B cell (primary cell): ENCODE measurements around the gene AMBN. TPM values are rescaled to one million over a fixed set of nuclear protein-coding genes. Genes with fewer than 3 reads are reported as not detected.

Experiments used
- ATAC-seq: fragments of 200-7000 bp; cut with Tn5 transposase; one replicate; pipeline ENCODE4 v1.10.0; 2021; ENCODE audit warnings: low read depth, mild to moderate bottlenecking, moderate number of reproducible peaks, moderate library complexity
- CTCF ChIA-PET: fragments of 350-600 bp; sonication (Branson Sonifier 250); formaldehyde crosslinking; loops from one replicate; lab custom pipeline; 2021; ENCODE audit warnings: antibody characterized with exemption, inconsistent platforms; lab: Charles Lee
- POLR2A ChIA-PET: fragments of 350-600 bp; sonication (Branson Sonifier 250); formaldehyde crosslinking; loops from one replicate; lab custom pipeline; 2021; ENCODE audit warnings: antibody characterized with exemption; lab: Charles Lee
- DNase-seq: peaks from one replicate; pipeline ENCODE4 v3.0.0; 2013
- H2AFZ ChIP-seq: 2 replicates; pipeline ENCODE4 v1.6.1; 2012; ENCODE audit warnings: mild to moderate bottlenecking, low read depth, low read length; ENCODE audit not compliant: insufficient read depth, poor library complexity, severe bottlenecking
- H3K27ac ChIP-seq, 2 donors: 1 replicate in 1 of 2; 2 replicates in 1 of 2; pipeline ENCODE4 v1.5.1; 2012 to 2013; ENCODE audit warnings: low read length in 2 of 2, mild to moderate bottlenecking in 2 of 2, moderate library complexity in 1 of 2
- H3K27me3 ChIP-seq, 4 experiments: fragments of 200-600 bp in 1 of 4; sonication (generic) in 1 of 4; replicated peaks in 1 of 4; 1 replicate in 2 of 4; 2 replicates in 2 of 4; pipeline versions ENCODE4 v1.6.1 to v1.7.0; 2013 to 2016; ENCODE audit warnings: low read length in 3 of 4, mild to moderate bottlenecking in 2 of 4, mixed read lengths in 1 of 4, moderate library complexity in 1 of 4; ENCODE audit not compliant: insufficient read depth in 4 of 4, control insufficient read depth in 3 of 4; ENCODE audit errors: control extremely low read depth in 1 of 4
- H3K36me3 ChIP-seq, 2 experiments: replicated peaks in 1 of 2; 1 replicate in 1 of 2; 2 replicates in 1 of 2; pipeline versions ENCODE4 v1.6.1 to v1.7.1; 2013; ENCODE audit warnings: low read length in 1 of 2; ENCODE audit not compliant: insufficient read depth in 2 of 2, control insufficient read depth in 1 of 2; ENCODE audit errors: control extremely low read depth in 1 of 2, extremely low read depth in 1 of 2
- H3K4me1 ChIP-seq, 2 donors: fragments of 200-600 bp in 1 of 2; sonication (generic) in 1 of 2; 1 replicate in 1 of 2; 2 replicates in 1 of 2; pipeline versions ENCODE4 v1.5.1 to v1.6.1; 2013 to 2017; ENCODE audit warnings: low read length in 2 of 2; ENCODE audit not compliant: control insufficient read depth in 2 of 2, insufficient read depth in 2 of 2
- H3K4me2 ChIP-seq: replicated peaks from 2 replicates; pipeline ENCODE3; 2012; ENCODE audit warnings: mild to moderate bottlenecking, low read depth, low read length; ENCODE audit not compliant: poor library complexity, severe bottlenecking
- H3K4me3 ChIP-seq, 5 experiments: fragments of 200-600 bp in 1 of 5; sonication (generic) in 1 of 5; 1 replicate in 3 of 5; 2 replicates in 2 of 5; pipeline versions ENCODE4 v1.5.1 to v1.7.0; 2011 to 2016; ENCODE audit warnings: low read length in 4 of 5, mild to moderate bottlenecking in 4 of 5, low read depth in 2 of 5, control low read depth in 1 of 5, moderate library complexity in 1 of 5; ENCODE audit not compliant: insufficient read depth in 1 of 5; ENCODE audit errors: control extremely low read depth in 1 of 5, extremely low read depth in 1 of 5
- H3K79me2 ChIP-seq: fragments of 200-600 bp; sonication (generic); one replicate; pipeline ENCODE4 v1.6.0; 2016; ENCODE audit warnings: low read length; ENCODE audit not compliant: control insufficient read depth, insufficient read depth
- H3K9ac ChIP-seq: fragments of 200-600 bp; sonication (generic); 2 replicates; pipeline ENCODE4 v1.6.1; 2017; ENCODE audit warnings: mild to moderate bottlenecking, low read length, moderate library complexity
- H3K9me3 ChIP-seq, 3 donors: one replicate each; pipeline versions ENCODE4 v1.6.1 to v1.7.1; 2013; ENCODE audit warnings: low read length in 2 of 3; ENCODE audit not compliant: control insufficient read depth in 2 of 3, insufficient read depth in 1 of 3; ENCODE audit errors: control extremely low read depth in 1 of 3
- H4K20me1 ChIP-seq: 2 replicates; pipeline ENCODE4 v1.6.0; 2012; ENCODE audit warnings: mild to moderate bottlenecking, low read length; ENCODE audit not compliant: insufficient read depth, control insufficient read depth, poor library complexity, severe bottlenecking
- H3K27ac Mint-ChIP-seq: one replicate; pipeline ENCODE4 v1.8.0; 2021; ENCODE audit warnings: mixed read lengths
- H3K27me3 Mint-ChIP-seq: one replicate; pipeline ENCODE4 v1.8.0; 2021; ENCODE audit warnings: mixed read lengths
- H3K4me1 Mint-ChIP-seq: one replicate; pipeline ENCODE4 v1.8.0; 2021; ENCODE audit warnings: mixed read lengths
- H3K4me3 Mint-ChIP-seq: one replicate; pipeline ENCODE4 v1.8.0; 2021; ENCODE audit warnings: mixed read lengths
- H3K9me3 Mint-ChIP-seq: one replicate; pipeline ENCODE4 v1.8.0; 2022; ENCODE audit warnings: mixed read lengths; ENCODE audit not compliant: insufficient read depth
- EZH2 ChIP-seq: IDR thresholded peaks from 2 replicates; pipeline ENCODE4 v1.6.1; 2012; ENCODE audit warnings: borderline replicate concordance, low read depth, mild to moderate bottlenecking, moderate library complexity, low read length; ENCODE audit not compliant: insufficient read depth, poor library complexity, severe bottlenecking
- WGBS: methylation state at CpG from one replicate; pipeline ENCODE4 v1.1.5; 2013; ENCODE audit warnings: missing lambda C conversion rate; ENCODE audit not compliant: insufficient coverage; 5-methylcytosine and 5-hydroxymethylcytosine counted together
- intact Hi-C: fragments of 100-400 bp; cut with micrococcal nuclease; formaldehyde crosslinking; loops from one replicate; pipeline ENCODE4 v1.10.0; 2022
- polyA plus RNA-seq: library from polyadenylated mRNA; depleted of rRNA; stranded (reverse); fragments of >200 nt; gene quantifications from 2 replicates; pipeline ENCODE4 v1.2.3, GENCODE V29; 2012
- total RNA-seq, 2 donors: library from RNA; stranded (reverse); fragments of 120-200 nt in 1 of 2; gene quantifications; 1 replicate in 1 of 2; 2 replicates in 1 of 2; pipeline versions ENCODE4 v1.2.3 to v1.2.4, GENCODE V29; 2013 to 2022
- TF ChIP-seq, protein P1 (sequence below): fragments of 200-600 bp; IDR thresholded peaks from one replicate; pipeline ENCODE4 v1.8.0; 2022; ENCODE audit warnings: antibody characterized with exemption, mild to moderate bottlenecking

AMBN gene
- total and polyA plus RNA-seq, 2 donors (not counting 1 experiment from before 2014, with no cell fraction given), result not detected

GRCh38 chr4:70623323-70623722, 31.3 kb downstream of the AMBN start:
- H3K4me3 Mint-ChIP-seq, result no peak overlapping the region
- Histone ChIP-seq H3K9ac (no peak overlapping the region), H3K27ac (no peak overlapping the region), H3K9me3 (no peaks in the 10 kb centered on the region), H3K79me2 (no peaks in the 10 kb centered on the region), H3K27me3 (no peaks in the 10 kb centered on the region), H3K4me1 (no peaks in the 10 kb centered on the region), H3K4me2 (no peak overlapping the region), H3K36me3 (no peaks in the 10 kb centered on the region), H2AFZ (no peak overlapping the region), H4K20me1 (no peaks in the 10 kb centered on the region), H3K4me3 (no peak overlapping the region)
- no peaks in the 10 kb centered on the region for H3K27me3 Mint-ChIP-seq
- POLR2A ChIA-PET, result no interaction called here
- H3K4me1 Mint-ChIP-seq, result no peaks in the 10 kb centered on the region
- ATAC-seq, result no peak
- no CpG with 5 or more reads among the region's 3 CpGs for WGBS
- TF ChIP-seq, protein P1, sequence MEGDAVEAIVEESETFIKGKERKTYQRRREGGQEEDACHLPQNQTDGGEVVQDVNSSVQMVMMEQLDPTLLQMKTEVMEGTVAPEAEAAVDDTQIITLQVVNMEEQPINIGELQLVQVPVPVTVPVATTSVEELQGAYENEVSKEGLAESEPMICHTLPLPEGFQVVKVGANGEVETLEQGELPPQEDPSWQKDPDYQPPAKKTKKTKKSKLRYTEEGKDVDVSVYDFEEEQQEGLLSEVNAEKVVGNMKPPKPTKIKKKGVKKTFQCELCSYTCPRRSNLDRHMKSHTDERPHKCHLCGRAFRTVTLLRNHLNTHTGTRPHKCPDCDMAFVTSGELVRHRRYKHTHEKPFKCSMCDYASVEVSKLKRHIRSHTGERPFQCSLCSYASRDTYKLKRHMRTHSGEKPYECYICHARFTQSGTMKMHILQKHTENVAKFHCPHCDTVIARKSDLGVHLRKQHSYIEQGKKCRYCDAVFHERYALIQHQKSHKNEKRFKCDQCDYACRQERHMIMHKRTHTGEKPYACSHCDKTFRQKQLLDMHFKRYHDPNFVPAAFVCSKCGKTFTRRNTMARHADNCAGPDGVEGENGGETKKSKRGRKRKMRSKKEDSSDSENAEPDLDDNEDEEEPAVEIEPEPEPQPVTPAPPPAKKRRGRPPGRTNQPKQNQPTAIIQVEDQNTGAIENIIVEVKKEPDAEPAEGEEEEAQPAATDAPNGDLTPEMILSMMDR, result no peak
- no peak for TF ChIP-seq EZH2
- DNase-seq, result no peak
- CTCF ChIA-PET, result no interaction called here
- no peak overlapping the region for H3K27ac Mint-ChIP-seq
- H3K9me3 Mint-ChIP-seq, result no peaks in the 10 kb centered on the region
- intact Hi-C loops, result no loop called here

DNA sequence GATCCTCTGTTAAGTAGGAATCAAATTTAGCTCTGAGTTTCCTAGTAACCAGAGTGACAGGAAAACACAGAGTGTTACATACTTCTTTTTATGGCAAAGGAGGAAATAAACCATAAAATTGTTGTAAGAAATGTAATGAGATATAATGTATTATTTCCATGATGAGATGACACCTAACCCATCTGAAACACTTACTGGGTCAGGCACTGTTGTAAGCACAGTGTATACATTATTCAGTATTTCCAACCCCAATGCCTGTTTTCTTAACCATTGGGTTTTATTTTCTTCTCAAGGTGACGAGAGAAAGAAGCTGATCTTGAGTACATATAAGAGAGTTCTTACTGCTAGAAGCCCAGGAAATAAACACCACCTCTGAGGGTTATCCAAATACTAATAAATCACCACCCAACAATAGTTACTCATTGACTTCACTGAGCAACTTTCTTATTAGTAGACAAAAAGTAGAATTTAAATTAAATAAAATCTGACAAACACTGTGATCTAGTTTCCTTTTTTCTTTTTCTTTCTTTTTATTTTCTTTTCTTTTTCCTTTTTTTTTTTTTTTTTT, 32.3 kb downstream of the AMBN start:
- H3K9me3 Mint-ChIP-seq, result no peaks in the 10 kb centered on the region
- Histone ChIP-seq H4K20me1 (no peaks in the 10 kb centered on the region), H2AFZ (no peak overlapping the region), H3K9ac (no peak overlapping the region), H3K4me3 (no peak overlapping the region), H3K4me1 (no peaks in the 10 kb centered on the region), H3K27ac (no peak overlapping the region), H3K36me3 (no peaks in the 10 kb centered on the region), H3K79me2 (no peaks in the 10 kb centered on the region), H3K27me3 (no peaks in the 10 kb centered on the region), H3K4me2 (no peak overlapping the region), H3K9me3 (no peaks in the 10 kb centered on the region)
- TF ChIP-seq, protein P1, result no peak
- TF ChIP-seq EZH2, result no peak
- H3K27ac Mint-ChIP-seq, result no peak overlapping the region
- CTCF ChIA-PET, result no interaction called here
- DNase-seq, result no peak
- intact Hi-C loops, result no loop called here
- POLR2A ChIA-PET, result no interaction called here
- no CpG with 5 or more reads among the region's 1 CpG for WGBS
- ATAC-seq, result no peak
- no peak overlapping the region for H3K4me3 Mint-ChIP-seq
- H3K4me1 Mint-ChIP-seq, result no peaks in the 10 kb centered on the region
- H3K27me3 Mint-ChIP-seq, result no peaks in the 10 kb centered on the region
